Measurements from ENCODE around the gene CNEP1R1.
"Not testable (repeated sequence)": the region's sequence is repeated elsewhere in the genome, so short reads cannot be mapped to it uniquely, and the experiment has no call there.

The CNEP1R1 gene

GRCh38 chr16:50024684-50025536 is at the start of gene CNEP1R1:
Gene CNEP1R1 (plus strand): TSS chr16:50025225. CDS start chr16:50025316, 91 bp downstream.
- DNase-seq = peak; percentile 99

DNA sequence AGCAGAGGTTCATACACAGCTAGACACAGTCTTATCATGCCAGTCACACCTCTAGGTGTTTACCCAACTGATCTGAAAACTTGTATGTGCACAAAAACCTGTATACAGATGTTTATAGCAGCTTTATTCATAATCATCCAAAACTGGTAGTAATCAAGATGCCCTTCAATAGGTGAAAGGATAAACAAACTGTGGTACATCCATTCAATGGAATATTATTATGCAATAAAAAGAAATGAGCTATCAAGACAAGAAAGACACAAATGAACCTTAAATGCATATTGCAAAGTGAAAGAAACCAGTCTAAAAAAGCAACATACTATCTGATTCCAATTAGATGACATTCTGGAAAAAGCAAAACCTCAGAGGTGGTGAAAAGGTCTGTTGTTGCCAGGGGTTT is 47.6 kb upstream of the CNEP1R1 start:
- DNase-seq = no peak

DNA sequence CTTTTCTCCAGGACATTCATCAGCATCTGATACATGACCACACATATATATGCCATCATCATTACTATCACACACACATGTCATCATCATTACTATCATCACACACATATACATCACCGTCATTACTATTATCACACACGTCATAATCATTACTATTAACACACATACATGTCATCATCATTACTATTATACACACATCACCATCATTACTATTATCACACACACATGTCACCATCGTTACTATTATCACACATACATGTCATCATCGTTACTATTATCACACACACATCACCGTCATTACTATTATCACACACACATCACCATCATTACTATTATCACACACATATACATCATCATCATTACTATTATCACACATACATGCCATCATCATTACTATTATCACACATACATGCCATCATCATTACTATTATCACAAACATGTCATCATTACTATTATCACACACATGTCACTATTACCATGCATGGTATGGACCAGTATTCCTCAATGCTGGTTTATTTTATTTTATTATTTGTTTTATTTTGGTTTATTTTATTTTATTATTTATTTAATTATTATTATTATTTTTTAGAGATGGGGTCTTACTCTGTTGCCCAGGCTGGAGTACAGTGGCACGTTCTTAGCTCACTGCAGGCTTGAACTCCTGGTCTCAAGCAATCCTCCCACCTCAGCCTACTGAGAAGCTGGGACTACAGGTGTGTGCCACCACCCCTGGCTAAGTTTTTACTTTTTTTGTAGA is 46.3 kb upstream of the CNEP1R1 start:
- no peak for DNase-seq

GRCh38 chr16:49980166-49980565 is 44.9 kb upstream of the CNEP1R1 start:
- DNase-seq = no peak

GRCh38 chr16:49986351-49987124 is 38.5 kb upstream of the CNEP1R1 start:
- no peak for DNase-seq

DNA sequence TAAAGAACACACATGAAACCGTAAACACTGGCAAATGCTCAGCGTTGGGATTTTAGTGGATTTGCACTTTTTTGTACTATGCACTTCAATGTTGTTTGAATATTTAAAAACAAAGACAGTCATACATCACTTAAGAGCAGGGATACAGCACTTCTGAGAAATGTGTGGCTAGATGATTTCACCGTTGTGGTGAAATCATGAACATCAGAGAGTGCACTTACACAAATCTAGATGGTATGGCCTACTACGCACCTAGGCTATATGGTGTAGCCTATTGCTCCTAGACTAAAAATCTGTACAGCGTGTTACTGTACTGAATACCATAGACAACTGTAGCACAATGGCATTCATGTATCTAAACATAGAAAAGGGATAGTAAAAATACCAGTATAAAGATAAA is 37.6 kb upstream of the CNEP1R1 start:
- no peak for DNase-seq

DNA sequence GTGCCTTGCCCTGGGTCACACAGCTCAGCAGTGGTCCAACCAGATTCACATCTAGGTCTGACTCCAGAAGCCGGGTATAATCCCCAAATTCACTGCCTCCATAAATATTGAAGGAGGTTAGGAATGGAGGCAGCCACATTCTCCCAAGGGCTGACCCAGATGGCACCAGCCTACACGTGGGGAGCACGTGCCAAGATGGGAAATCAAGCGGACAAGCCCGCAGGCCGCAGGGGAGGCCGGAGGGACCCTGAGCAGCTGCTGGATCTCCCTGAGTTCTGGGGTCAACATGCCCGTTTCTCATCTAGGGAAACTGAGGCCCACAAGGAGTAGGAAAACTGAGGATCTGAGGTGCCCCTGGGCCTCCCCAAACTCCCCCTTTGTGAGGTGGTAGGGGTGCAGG is 32.2 kb upstream of the CNEP1R1 start:
- no peak for DNase-seq

- DNase-seq = no peak
Observed at GRCh38 chr16:49993579-49993978, 31.4 kb upstream of the CNEP1R1 start.

GRCh38 chr16:49994006-49994405 is 31.0 kb upstream of the CNEP1R1 start:
- DNase-seq = no peak

GRCh38 chr16:49995720-49996119 is 29.3 kb upstream of the CNEP1R1 start:
- DNase-seq = no peak

- DNase-seq = no peak
Observed at GRCh38 chr16:49997721-49998251, 27.2 kb upstream of the CNEP1R1 start.

DNA sequence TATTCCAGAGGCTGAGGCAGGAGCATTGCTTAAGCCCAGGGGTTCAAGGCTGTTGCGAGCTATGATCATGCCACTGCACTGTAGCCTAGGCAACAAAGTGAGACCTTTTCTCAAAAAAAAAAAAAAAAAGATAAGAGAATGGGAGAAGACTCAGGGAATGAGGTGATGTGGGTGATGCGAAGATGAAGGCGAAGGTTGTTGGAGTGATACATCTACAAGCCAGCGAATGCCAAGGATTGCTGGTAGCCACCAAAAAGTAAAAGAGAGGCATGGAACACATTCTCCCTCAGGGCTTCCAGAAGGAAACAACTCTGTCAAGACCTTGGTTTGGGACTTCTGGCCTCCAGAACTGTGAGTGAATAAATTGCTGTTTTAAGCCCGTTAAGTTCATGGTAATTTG is 26.0 kb upstream of the CNEP1R1 start:
- DNase-seq = no peak

- DNase-seq = no peak
Observed at GRCh38 chr16:50001144-50001543, 23.9 kb upstream of the CNEP1R1 start.

DNA sequence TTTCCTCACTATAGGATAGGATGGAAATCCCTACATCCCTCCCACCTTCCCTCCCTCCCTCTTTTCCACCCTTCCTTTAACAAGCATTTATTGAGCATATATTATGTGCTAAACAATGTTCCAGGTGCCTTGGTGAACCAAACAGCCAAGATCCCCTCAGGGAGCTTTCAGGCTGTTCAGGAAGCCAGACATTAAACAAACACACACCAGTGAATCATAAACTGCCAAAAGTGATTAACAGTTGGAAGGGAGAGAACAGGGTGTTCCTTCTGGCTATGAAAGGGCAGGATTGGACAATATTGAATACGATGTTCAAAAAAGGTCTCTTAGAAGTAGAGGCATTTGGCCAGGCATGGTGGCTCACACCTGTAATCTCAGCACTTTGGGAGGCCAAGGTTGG is 22.8 kb upstream of the CNEP1R1 start:
- no peak for DNase-seq

DNA sequence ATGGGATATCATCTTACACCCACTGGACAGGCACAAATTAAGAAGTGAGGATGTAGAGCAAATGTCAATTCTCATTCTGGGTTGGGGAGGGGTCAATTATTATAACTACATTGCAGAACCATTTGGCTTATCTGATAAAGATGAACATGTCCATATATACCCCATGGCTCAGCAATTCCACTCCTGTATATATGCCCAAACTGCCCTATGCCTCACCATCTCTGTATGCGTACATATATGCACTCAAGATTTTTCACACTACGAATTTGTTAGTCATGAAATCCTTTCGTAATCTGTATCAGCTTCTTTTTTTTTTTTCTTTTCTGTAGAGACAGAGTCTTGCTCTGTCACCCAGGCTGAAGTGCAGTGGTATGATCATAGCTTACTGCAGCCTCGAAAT is 20.8 kb upstream of the CNEP1R1 start:
- DNase-seq = no peak

GRCh38 chr16:50006964-50007363 is 18.1 kb upstream of the CNEP1R1 start:
- no peak for DNase-seq

GRCh38 chr16:50007744-50008143 is 17.3 kb upstream of the CNEP1R1 start:
- no peak for DNase-seq

DNA sequence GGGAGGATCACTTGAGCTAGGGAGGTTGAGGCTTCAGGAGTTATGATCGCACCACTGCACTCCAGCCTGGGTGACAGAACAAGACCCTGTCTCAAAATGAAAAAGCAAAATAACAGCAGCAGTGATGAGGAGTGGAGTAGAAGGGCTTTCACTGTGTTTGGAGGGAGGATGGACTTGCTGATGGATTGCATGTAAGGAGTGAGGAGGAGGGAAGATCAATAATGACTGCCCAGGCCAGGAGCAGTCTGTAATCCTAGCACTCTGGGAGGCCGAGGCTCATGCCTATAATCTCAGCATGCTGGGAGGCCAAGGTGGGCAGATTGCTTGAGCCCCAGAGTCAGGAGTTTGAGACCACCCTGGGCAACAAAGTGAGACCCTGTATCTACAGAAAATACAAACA is 14.8 kb upstream of the CNEP1R1 start:
- DNase-seq = no peak

- DNase-seq = no peak
Observed at GRCh38 chr16:50011707-50012106, 13.3 kb upstream of the CNEP1R1 start.

DNA sequence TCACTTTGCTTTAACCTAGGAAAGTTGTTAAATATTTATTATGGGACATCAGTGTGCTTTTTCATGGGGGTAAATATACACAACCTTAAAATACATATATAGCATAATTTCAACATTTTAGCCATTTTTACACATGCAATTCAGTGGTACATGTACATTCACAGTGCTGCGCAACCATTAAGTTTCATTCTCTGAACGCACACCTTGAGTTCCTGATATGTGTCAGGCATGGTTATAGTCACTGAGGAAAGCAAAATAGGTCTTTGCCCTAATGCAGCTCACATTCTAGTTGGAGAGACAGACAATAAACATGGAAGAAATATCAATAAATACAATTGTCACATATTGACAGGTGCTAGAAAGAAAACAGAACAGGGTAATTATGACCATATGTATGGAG is 12.8 kb upstream of the CNEP1R1 start:
- no peak for DNase-seq

DNA sequence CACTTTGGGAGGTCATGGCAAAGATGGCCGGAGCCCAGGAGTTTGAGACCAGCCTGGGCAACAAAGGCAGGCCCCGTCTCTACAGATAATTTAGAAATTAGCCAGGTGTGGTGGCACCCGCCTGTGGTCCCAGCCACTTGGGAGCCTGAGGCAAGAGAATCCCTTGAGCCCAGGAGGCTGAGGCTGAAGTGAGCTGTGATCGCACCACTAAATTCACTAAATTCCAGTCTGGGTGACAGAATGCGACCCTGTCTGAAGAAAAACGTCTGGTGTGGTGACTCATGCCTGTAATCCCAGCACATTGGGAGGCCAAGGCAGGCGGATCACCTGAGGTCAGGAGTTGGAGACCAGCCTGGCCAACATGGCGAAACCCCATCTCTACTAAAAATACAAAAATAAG is 10.8 kb upstream of the CNEP1R1 start:
- not testable (repeated sequence) for DNase-seq

- no peak for DNase-seq
Observed at GRCh38 chr16:50015631-50016030, 9.4 kb upstream of the CNEP1R1 start.

- no peak for DNase-seq
Observed at GRCh38 chr16:50017553-50017952, 7.5 kb upstream of the CNEP1R1 start.

Data from right forelimb (tissue), 1 donor.